ENCODE data around the gene TACO1.

The TACO1 gene

GRCh38 chr17:63624531-63624880 lies 23.8 kb downstream of the TACO1 start:
- no peak for TF ChIP-seq CTCF (IDR thresholded peaks at IDR 0.05; ENCODE audit: low read depth, low read length, missing control alignments)
- no peak overlapping the region for H3K4me3 ChIP-seq (ENCODE audit: low read depth, low read length)
- no peak for DNase-seq (ENCODE audit: low read depth)

- no peak for TF ChIP-seq CTCF (IDR thresholded peaks at IDR 0.05; ENCODE audit: low read depth, low read length, missing control alignments)
- no peak for DNase-seq (ENCODE audit: low read depth)
- no peak overlapping the region for H3K4me3 ChIP-seq (ENCODE audit: low read depth, low read length)
These were observed 26.0 kb downstream of the TACO1 start for GRCh38 chr17:63626551-63627180.

- DNase-seq (ENCODE audit: low read depth): no peak
- no peak overlapping the region for H3K4me3 ChIP-seq (ENCODE audit: low read depth, low read length)
- no peak for TF ChIP-seq CTCF (IDR thresholded peaks at IDR 0.05; ENCODE audit: low read depth, low read length, missing control alignments)
These were observed 28.9 kb downstream of the TACO1 start for GRCh38 chr17:63629627-63630026.

GRCh38 chr17:63631062-63631461 lies 30.4 kb downstream of the TACO1 start:
- no peak for TF ChIP-seq CTCF (IDR thresholded peaks at IDR 0.05; ENCODE audit: low read depth, low read length, missing control alignments)
- no peak overlapping the region for H3K4me3 ChIP-seq (ENCODE audit: low read depth, low read length)
- DNase-seq (ENCODE audit: low read depth): no peak

GRCh38 chr17:63631626-63632025 lies 30.9 kb downstream of the TACO1 start:
- DNase-seq (ENCODE audit: low read depth): no peak
- TF ChIP-seq CTCF (IDR thresholded peaks at IDR 0.05; ENCODE audit: low read depth, low read length, missing control alignments): no peak
- H3K4me3 ChIP-seq (ENCODE audit: low read depth, low read length): no peak overlapping the region

GRCh38 chr17:63633742-63634141 lies 33.0 kb downstream of the TACO1 start:
- DNase-seq (ENCODE audit: low read depth): no peak
- TF ChIP-seq CTCF (IDR thresholded peaks at IDR 0.05; ENCODE audit: low read depth, low read length, missing control alignments): no peak
- H3K4me3 ChIP-seq (ENCODE audit: low read depth, low read length): no peak overlapping the region

- TF ChIP-seq CTCF (IDR thresholded peaks at IDR 0.05; ENCODE audit: low read depth, low read length, missing control alignments): no peak
- H3K4me3 ChIP-seq (ENCODE audit: low read depth, low read length): no peak overlapping the region
- no peak for DNase-seq (ENCODE audit: low read depth)
These were observed 33.5 kb downstream of the TACO1 start for GRCh38 chr17:63634163-63634562.
